Trophoblast cell (in vitro differentiated cells and primary cell): ENCODE results near the gene RRP36.

ENCODE experiments used
- DNase-seq, 2 donors: peaks; one replicate each; pipeline ENCODE4 v3.0.0-alpha.2; 2016
- H2AFZ ChIP-seq: 2 replicates; pipeline ENCODE4 v1.6.1; 2013; ENCODE audit warnings: low read length, moderate library complexity, mild to moderate bottlenecking; ENCODE audit not compliant: insufficient read depth, poor library complexity
- H2AK5ac ChIP-seq: 2 replicates; pipeline ENCODE4 v1.6.1; 2013; ENCODE audit warnings: mild to moderate bottlenecking, low read length
- H2BK120ac ChIP-seq: 2 replicates; pipeline ENCODE4 v1.6.1; 2013; ENCODE audit warnings: low read length, mild to moderate bottlenecking, moderate library complexity; ENCODE audit not compliant: insufficient read depth, poor library complexity
- H2BK12ac ChIP-seq: 2 replicates; pipeline ENCODE4 v1.6.1; 2013; ENCODE audit warnings: mild to moderate bottlenecking, low read length, moderate library complexity
- H2BK5ac ChIP-seq: 2 replicates; pipeline ENCODE4 v1.6.1; 2013; ENCODE audit warnings: low read length, low read depth, moderate library complexity, mild to moderate bottlenecking; ENCODE audit not compliant: poor library complexity
- H3K14ac ChIP-seq: 2 replicates; pipeline ENCODE4 v1.6.1; 2013; ENCODE audit warnings: mild to moderate bottlenecking, low read length
- H3K18ac ChIP-seq: 2 replicates; pipeline ENCODE4 v1.6.1; 2013; ENCODE audit warnings: mild to moderate bottlenecking, low read length
- H3K23ac ChIP-seq: 2 replicates; pipeline ENCODE4 v1.6.1; 2013; ENCODE audit warnings: low read length
- H3K27ac ChIP-seq: 2 replicates; pipeline ENCODE4 v1.5.1; 2013; ENCODE audit warnings: low read depth, mild to moderate bottlenecking, inconsistent platforms, low read length, moderate library complexity
- H3K27me3 ChIP-seq: 2 replicates; pipeline ENCODE4 v1.6.1; 2013; ENCODE audit warnings: inconsistent platforms, mild to moderate bottlenecking, low read length, moderate library complexity; ENCODE audit not compliant: insufficient read depth
- H3K36me3 ChIP-seq, 2 experiments: 1 replicate in 1 of 2; 2 replicates in 1 of 2; pipeline ENCODE4 v1.6.1; 2013; ENCODE audit warnings: low read length in 2 of 2, mild to moderate bottlenecking in 2 of 2, moderate library complexity in 1 of 2; ENCODE audit not compliant: insufficient read depth in 2 of 2, control insufficient read depth in 1 of 2
- H3K4ac ChIP-seq: 2 replicates; pipeline ENCODE4 v1.6.1; 2013; ENCODE audit warnings: low read depth, mild to moderate bottlenecking, low read length, moderate library complexity
- H3K4me1 ChIP-seq, 2 experiments: 1 replicate in 1 of 2; 2 replicates in 1 of 2; pipeline ENCODE4 v1.6.1; 2013; ENCODE audit warnings: low read length in 2 of 2, mild to moderate bottlenecking in 2 of 2, moderate library complexity in 1 of 2; ENCODE audit not compliant: insufficient read depth in 2 of 2, control insufficient read depth in 1 of 2
- H3K4me2 ChIP-seq: 2 replicates; pipeline ENCODE4 v1.6.1; 2013; ENCODE audit warnings: inconsistent platforms, mild to moderate bottlenecking, low read length, moderate library complexity
- H3K4me3 ChIP-seq: 2 replicates; pipeline ENCODE4 v1.5.1; 2013; ENCODE audit warnings: mild to moderate bottlenecking, low read depth, low read length, inconsistent platforms
- H3K79me1 ChIP-seq: one replicate; pipeline ENCODE4 v1.6.1; 2013; ENCODE audit warnings: low read length
- H3K79me2 ChIP-seq: 2 replicates; pipeline ENCODE4 v1.6.1; 2013; ENCODE audit warnings: low read length, mild to moderate bottlenecking; ENCODE audit not compliant: control insufficient read depth, insufficient read depth, poor library complexity
- H3K9ac ChIP-seq: 2 replicates; pipeline ENCODE4 v1.6.1; 2013; ENCODE audit warnings: mild to moderate bottlenecking, low read length
- H3K9me3 ChIP-seq: 2 replicates; pipeline ENCODE4 v1.6.1; 2013; ENCODE audit warnings: low read depth, mild to moderate bottlenecking, control low read depth, inconsistent platforms, low read length; ENCODE audit not compliant: insufficient read depth
- H4K12ac ChIP-seq: 2 replicates; pipeline ENCODE4 v1.6.1; 2013; ENCODE audit warnings: low read depth, mild to moderate bottlenecking, low read length, moderate library complexity
- H4K8ac ChIP-seq: 2 replicates; pipeline ENCODE4 v1.6.1; 2013; ENCODE audit warnings: low read depth, mild to moderate bottlenecking, low read length, moderate library complexity
- H4K91ac ChIP-seq: one replicate; pipeline ENCODE4 v1.6.1; 2013; ENCODE audit warnings: low read depth, mild to moderate bottlenecking, low read length, moderate library complexity
- WGBS: extraction: QIAGEN DNeasy Blood & Tissue Kit; methylation state at CpG from one replicate; pipeline ENCODE4 v1.1.7; 2013; ENCODE audit warnings: missing lambda C conversion rate; ENCODE audit not compliant: insufficient read length, insufficient coverage; ENCODE audit errors: extremely low coverage; 5-methylcytosine and 5-hydroxymethylcytosine counted together

RRP36 gene

GRCh38 chr6:43026365-43026764, 4.9 kb downstream of the RRP36 start:
- H4K12ac ChIP-seq = no peak overlapping the region
- H2BK5ac ChIP-seq = no peak overlapping the region
- no peaks in the 10 kb centered on the region for H3K27me3 ChIP-seq
- H3K18ac ChIP-seq = no peak overlapping the region
- no peak overlapping the region for H3K9ac ChIP-seq
- H3K4me3 ChIP-seq = no peak overlapping the region
- no peak overlapping the region for H2BK12ac ChIP-seq
- H3K36me3 ChIP-seq = peaks cover 59 to 67% of the 10 kb centered on the region in 2 experiments
- peaks cover 0 to 3% of the 10 kb centered on the region in 2 experiments for H3K4me1 ChIP-seq
- no peak overlapping the region for H4K91ac ChIP-seq
- peaks cover 6% of the 10 kb centered on the region for H3K79me2 ChIP-seq
- H3K4me2 ChIP-seq = no peak overlapping the region
- WGBS = no CpG with 5 or more reads among the region's 5 CpGs
- H2BK120ac ChIP-seq = no peak overlapping the region
- H2AK5ac ChIP-seq = no peak overlapping the region
- H3K4ac ChIP-seq = no peak overlapping the region
- no peak overlapping the region for H2AFZ ChIP-seq
- no peak overlapping the region for H3K14ac ChIP-seq
- H3K9me3 ChIP-seq = peaks cover 2% of the 10 kb centered on the region
- H3K23ac ChIP-seq = no peak overlapping the region
- H3K27ac ChIP-seq = no peak overlapping the region
- no peak for DNase-seq
- peaks cover 3% of the 10 kb centered on the region for H3K79me1 ChIP-seq
- H4K8ac ChIP-seq = no peak overlapping the region

- Histone ChIP-seq H3K9me3 (peaks cover 2% of the 10 kb centered on the region), H3K27ac (no peak overlapping the region), H3K18ac (no peak overlapping the region), H2BK5ac (no peak overlapping the region), H3K4ac (no peak overlapping the region), H3K4me2 (no peak overlapping the region), H3K4me1 (no peaks in the 10 kb centered on the region), H3K79me1 (no peaks in the 10 kb centered on the region), H4K91ac (no peak overlapping the region), H3K27me3 (no peaks in the 10 kb centered on the region), H3K14ac (no peak overlapping the region), H4K8ac (no peak overlapping the region), H2AK5ac (no peak overlapping the region), H3K79me2 (no peaks in the 10 kb centered on the region), H4K12ac (no peak overlapping the region), H3K4me3 (no peak overlapping the region), H2AFZ (no peak overlapping the region), H3K9ac (no peak overlapping the region), H2BK120ac (no peak overlapping the region), H3K23ac (no peak overlapping the region), H3K36me3 (peaks cover 56 to 77% of the 10 kb centered on the region in 2 experiments), H2BK12ac (no peak overlapping the region)
- no peak for DNase-seq
- no CpG with 5 or more reads among the region's 9 CpGs for WGBS
These were observed 7.7 kb downstream of the RRP36 start for GRCh38 chr6:43029120-43029519.

GRCh38 chr6:43032326-43032725, 10.9 kb downstream of the RRP36 start:
- Histone ChIP-seq H3K4ac (no peak overlapping the region), H3K23ac (no peak overlapping the region), H3K4me2 (no peak overlapping the region), H2AFZ (no peak overlapping the region), H3K79me2 (no peaks in the 10 kb centered on the region), H3K27ac (no peak overlapping the region), H3K4me3 (no peak overlapping the region), H3K36me3 (peaks cover 60 to 71% of the 10 kb centered on the region in 2 experiments), H4K8ac (no peak overlapping the region), H4K12ac (no peak overlapping the region), H2BK12ac (no peak overlapping the region), H3K9me3 (peaks cover under 1% of the 10 kb centered on the region), H2BK5ac (no peak overlapping the region), H3K27me3 (no peaks in the 10 kb centered on the region), H2AK5ac (no peak overlapping the region), H4K91ac (no peak overlapping the region), H3K79me1 (no peaks in the 10 kb centered on the region), H2BK120ac (no peak overlapping the region), H3K4me1 (no peaks in the 10 kb centered on the region), H3K14ac (no peak overlapping the region), H3K9ac (no peak overlapping the region), H3K18ac (no peak overlapping the region)
- WGBS = no CpG with 5 or more reads among the region's 4 CpGs
- no peak for DNase-seq

- Histone ChIP-seq H2AK5ac (no peak overlapping the region), H3K36me3 (peaks cover 62 to 72% of the 10 kb centered on the region in 2 experiments), H3K4ac (no peak overlapping the region), H3K9ac (no peak overlapping the region), H2BK120ac (no peak overlapping the region), H3K9me3 (peaks cover 1% of the 10 kb centered on the region), H3K27me3 (no peaks in the 10 kb centered on the region), H3K4me3 (no peak overlapping the region), H2BK5ac (no peak overlapping the region), H3K18ac (no peak overlapping the region), H2AFZ (no peak overlapping the region), H3K14ac (no peak overlapping the region), H4K12ac (no peak overlapping the region), H3K79me2 (no peaks in the 10 kb centered on the region), H4K8ac (no peak overlapping the region), H3K79me1 (no peaks in the 10 kb centered on the region), H4K91ac (no peak overlapping the region), H3K4me1 (no peaks in the 10 kb centered on the region), H3K4me2 (no peak overlapping the region), H3K27ac (no peak overlapping the region), H3K23ac (no peak overlapping the region), H2BK12ac (no peak overlapping the region)
- no peak for DNase-seq
- no CpG with 5 or more reads among the region's 2 CpGs for WGBS
These were observed 12.2 kb downstream of the RRP36 start for GRCh38 chr6:43033496-43034189.
